Keratinocyte (primary cell): ENCODE results near the gene SPTBN2.

Experiments used
- CTCF ChIP-seq, 3 experiments: IDR thresholded peaks in 1 of 3; conservative IDR thresholded peaks in 1 of 3; optimal IDR thresholded peaks in 1 of 3; 2 replicates in 2 of 3; 3 replicates in 1 of 3; pipeline versions ENCODE3 to v1.5.1; 2011; ENCODE audit warnings: low read length in 3 of 3, mild to moderate bottlenecking in 3 of 3, moderate library complexity in 2 of 3, control low read depth in 1 of 3, inconsistent platforms in 1 of 3; ENCODE audit not compliant: insufficient read depth in 2 of 3; ENCODE audit errors: extremely low read depth in 1 of 3
- EZH2 ChIP-seq: IDR thresholded peaks from one replicate; pipeline ENCODE4 v1.6.1; 2012; ENCODE audit warnings: inconsistent platforms, mild to moderate bottlenecking, low read length, moderate library complexity

- TF ChIP-seq CTCF (optimal IDR thresholded peaks at IDR 0.05 in 1 of 3, IDR thresholded peaks at IDR 0.05 in 1 of 3, conservative IDR thresholded peaks at IDR 0.05 in 1 of 3; ENCODE audit: extremely low read depth in 1 of 3, insufficient read depth in 2 of 3, low read length in 3 of 3) = no peak
- no peak for TF ChIP-seq EZH2
Measured at GRCh38 chr11:66767666-66768065, 38.6 kb upstream of the SPTBN2 start.
